HCT116 (cell line): ENCODE results near the gene DIAPH3. TPM values are rescaled to one million over a fixed set of nuclear protein-coding genes. Genes with fewer than 3 reads are reported as not detected.

Experiments
- ATAC-seq: fragments of 200-7000 bp; cut with Tn5 transposase; 2 replicates; pipeline ENCODE4 v1.9.1; 2020; ENCODE audit warnings: mild to moderate bottlenecking, moderate library complexity
- BruUV-seq: library from RNA; stranded (reverse); fragments of 400-500 nt; replicated peaks from 2 replicates; lab custom pipeline; 2021; lab: Mats Ljungman, UMichigan
- CTCF ChIA-PET: fragments of 300-600 bp; sonication (Branson Sonifier 250); formaldehyde crosslinking; loops from one replicate; lab custom pipeline; 2021; ENCODE audit warnings: antibody characterized with exemption; lab: Charles Lee
- POLR2A ChIA-PET: fragments of 300-600, 350-600 bp; sonication (Branson Sonifier 250); formaldehyde crosslinking; loops from one replicate; lab custom pipeline; 2021; ENCODE audit warnings: antibody characterized with exemption; lab: Charles Lee
- RAD21 ChIA-PET, 2 experiments: fragments of 300-600 bp; sonication (Branson Sonifier 250); formaldehyde crosslinking; loops; one replicate each; lab custom pipeline; 2023; ENCODE audit warnings: low total read pairs in 2 of 2; ENCODE audit not compliant: uncharacterized antibody in 2 of 2, unreplicated experiment in 2 of 2, low non-redundant PET in 1 of 2; lab: Charles Lee
- DNase-seq: peaks from one replicate; pipeline ENCODE4 v3.0.0-alpha.2; 2010; ENCODE audit warnings: low read depth, low spot score
- H2AFZ ChIP-seq: fragments of 200-600 bp; shearing (Covaris generic), sonication (generic); 2 replicates; pipeline ENCODE4 v1.6.1; 2017; ENCODE audit warnings: low read depth, mixed run types, mixed read lengths, antibody characterized with exemption, low read length; ENCODE audit not compliant: poor library complexity, severe bottlenecking
- H3K27ac ChIP-seq: 2 replicates; pipeline ENCODE4 v1.5.1; 2012; ENCODE audit warnings: low read depth, low read length
- H3K27me3 ChIP-seq: fragments of 200-600 bp; sonication (generic); 2 replicates; pipeline ENCODE4 v1.6.1; 2016; ENCODE audit warnings: mixed run types, low read length, mixed read lengths; ENCODE audit not compliant: insufficient read depth
- H3K36me3 ChIP-seq, 2 experiments: fragments of 200-500 bp in 1 of 2; fragments of 200-600 bp in 1 of 2; sonication (Bioruptor generic) in 1 of 2; sonication (generic) in 1 of 2; 2 replicates each; pipeline versions ENCODE4 v1.5.1 to v1.6.1; 2014 to 2016; ENCODE audit warnings: low read length in 2 of 2, inconsistent platforms in 1 of 2, mixed read lengths in 1 of 2, mixed run types in 1 of 2; ENCODE audit not compliant: insufficient read depth in 2 of 2, control insufficient read depth in 1 of 2
- H3K4me1 ChIP-seq, 2 experiments: fragments of 200-600 bp in 1 of 2; sonication (generic) in 1 of 2; 2 replicates each; pipeline versions ENCODE4 v1.5.1 to v1.6.1; 2012 to 2017; ENCODE audit warnings: low read length in 2 of 2, inconsistent platforms in 1 of 2, mild to moderate bottlenecking in 1 of 2, mixed read lengths in 1 of 2, mixed run types in 1 of 2, moderate library complexity in 1 of 2; ENCODE audit not compliant: insufficient read depth in 2 of 2, control insufficient read depth in 1 of 2
- H3K4me2 ChIP-seq: fragments of 200-600 bp; sonication (generic); 2 replicates; pipeline ENCODE4 v1.6.1; 2017; ENCODE audit warnings: mixed run types, low read length, mixed read lengths
- H3K4me3 ChIP-seq, 2 experiments: fragments of 200-600 bp in 1 of 2; sonication (generic) in 1 of 2; replicated peaks in 1 of 2; 2 replicates each; pipeline ENCODE4 v1.5.1; 2011 to 2016; ENCODE audit warnings: low read length in 2 of 2, control low read depth in 1 of 2, low read depth in 1 of 2, mild to moderate bottlenecking in 1 of 2, mixed read lengths in 1 of 2, mixed run types in 1 of 2
- H3K79me2 ChIP-seq: fragments of 200-600 bp; sonication (generic); 2 replicates; pipeline ENCODE4 v1.6.1; 2017; ENCODE audit warnings: mild to moderate bottlenecking, mixed run types, low read length, moderate library complexity, mixed read lengths; ENCODE audit not compliant: insufficient read depth
- H3K9ac ChIP-seq: fragments of 200-600 bp; sonication (generic); 2 replicates; pipeline ENCODE4 v1.6.1; 2016; ENCODE audit warnings: low read length, mixed read lengths
- H3K9me2 ChIP-seq: fragments of 200-600 bp; sonication (generic), shearing (Covaris generic); 2 replicates; pipeline ENCODE4 v1.6.1; 2017; ENCODE audit warnings: mixed run types, mild to moderate bottlenecking, moderate library complexity; ENCODE audit not compliant: insufficient read depth
- H3K9me3 ChIP-seq, 2 experiments: fragments of 200-500 bp in 1 of 2; fragments of 200-600 bp in 1 of 2; sonication (Bioruptor generic) in 1 of 2; sonication (generic) in 1 of 2; 2 replicates each; pipeline ENCODE4 v1.6.1; 2014 to 2017; ENCODE audit warnings: low read length in 2 of 2, mixed read lengths in 2 of 2, inconsistent platforms in 1 of 2, low read depth in 1 of 2, mild to moderate bottlenecking in 1 of 2, mixed run types in 1 of 2, moderate library complexity in 1 of 2; ENCODE audit not compliant: control insufficient read depth in 1 of 2, insufficient read depth in 1 of 2
- H4K20me1 ChIP-seq: fragments of 200-600 bp; sonication (generic), shearing (Covaris generic); 2 replicates; pipeline ENCODE4 v1.6.1; 2017; ENCODE audit warnings: mixed run types, mild to moderate bottlenecking, moderate library complexity; ENCODE audit not compliant: insufficient read depth
- ATF3 ChIP-seq: IDR thresholded peaks from 2 replicates; pipeline ENCODE4 v1.6.1; 2012
- CEBPB ChIP-seq: IDR thresholded peaks from 2 replicates; pipeline ENCODE4 v1.6.1; 2012; ENCODE audit warnings: low read depth
- ELF1 ChIP-seq: IDR thresholded peaks from 2 replicates; pipeline ENCODE4 v1.6.1; 2012; ENCODE audit warnings: low read depth, borderline replicate concordance
- EZH2 ChIP-seq: fragments of 200-600 bp; sonication (generic); IDR thresholded peaks from 2 replicates; pipeline ENCODE4 v1.6.1; 2017; ENCODE audit warnings: antibody characterized with exemption, mixed run types
- EZH2phosphoT487 ChIP-seq: fragments of 200-600 bp; IDR thresholded peaks from 2 replicates; pipeline ENCODE4 v1.6.1; 2018; ENCODE audit warnings: antibody characterized with exemption, borderline replicate concordance
- POLR2A ChIP-seq: IDR thresholded peaks from 2 replicates; pipeline ENCODE4 v1.7.0; 2011; ENCODE audit warnings: borderline replicate concordance; ENCODE audit not compliant: insufficient read depth, insufficient read length; ENCODE audit errors: extremely low read depth
- POLR2AphosphoS5 ChIP-seq: IDR thresholded peaks from 2 replicates; pipeline ENCODE4 v1.6.1; 2011; ENCODE audit warnings: mild to moderate bottlenecking, low read depth, low read length, moderate library complexity
- SP1 ChIP-seq: IDR thresholded peaks from 2 replicates; pipeline ENCODE4 v1.6.1; 2012; ENCODE audit warnings: low read depth
- SRF ChIP-seq: IDR thresholded peaks from 2 replicates; pipeline ENCODE4 v1.6.1; 2012; ENCODE audit warnings: low read depth
- intact Hi-C: fragments of 100-400 bp; cut with micrococcal nuclease; formaldehyde crosslinking; loops from 2 replicates; pipeline ENCODE4 v1.10.0; 2022
- total RNA-seq: library from RNA; stranded (reverse); gene quantifications from one replicate; pipeline ENCODE4 v1.2.1, GENCODE V29; 2021; ENCODE audit not compliant: unreplicated experiment
- TF ChIP-seq, protein P1 (sequence below), 3 experiments: fragments of 200-600 bp in 1 of 3; sonication (generic) in 1 of 3; IDR thresholded peaks in 2 of 3; conservative IDR thresholded peaks in 1 of 3; 2 replicates each; pipeline ENCODE4 v1.5.1; 2012 to 2017; ENCODE audit warnings: low read depth in 2 of 3, low read length in 2 of 3, antibody characterized with exemption in 1 of 3, borderline replicate concordance in 1 of 3, control low read depth in 1 of 3, mild to moderate bottlenecking in 1 of 3, mixed read lengths in 1 of 3, mixed run types in 1 of 3, moderate library complexity in 1 of 3; ENCODE audit not compliant: insufficient read depth in 1 of 3
- TF ChIP-seq, protein P2 (sequence below): IDR thresholded peaks from 2 replicates; pipeline ENCODE4 v1.6.1; 2011; ENCODE audit warnings: mild to moderate bottlenecking, low read length, moderate library complexity; ENCODE audit not compliant: insufficient replicate concordance; ENCODE audit errors: extremely low read depth
- TF ChIP-seq, protein P3 (sequence below): IDR thresholded peaks from 2 replicates; pipeline ENCODE4 v1.6.1; 2012

DIAPH3 gene
- total RNA-seq, 1 experiment from 2014 or later: 22.8 TPM

DNA sequence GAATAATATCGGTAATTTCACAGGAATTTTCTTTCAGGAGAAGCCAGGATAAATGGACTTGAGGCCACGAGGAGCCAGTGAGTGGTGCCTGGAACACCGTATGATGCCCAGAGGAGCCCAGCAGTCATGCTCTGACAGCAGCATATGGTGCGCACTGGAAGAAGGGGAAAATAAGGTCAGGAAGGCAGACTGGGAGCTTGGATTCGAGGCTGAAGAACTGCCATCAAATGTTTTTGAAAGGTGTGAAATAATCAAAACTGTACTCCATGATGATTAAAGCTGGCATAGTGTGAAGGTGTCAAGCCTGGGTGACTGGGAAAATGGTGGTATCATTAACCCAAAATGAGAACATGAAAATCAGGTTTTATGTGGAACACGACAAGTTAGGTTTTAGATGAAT is 374.2 kb downstream of the DIAPH3 start:
- no peak overlapping the region for H3K4me2 ChIP-seq
- CTCF ChIA-PET: no interaction called here
- RAD21 ChIA-PET: no interaction called here

DNA sequence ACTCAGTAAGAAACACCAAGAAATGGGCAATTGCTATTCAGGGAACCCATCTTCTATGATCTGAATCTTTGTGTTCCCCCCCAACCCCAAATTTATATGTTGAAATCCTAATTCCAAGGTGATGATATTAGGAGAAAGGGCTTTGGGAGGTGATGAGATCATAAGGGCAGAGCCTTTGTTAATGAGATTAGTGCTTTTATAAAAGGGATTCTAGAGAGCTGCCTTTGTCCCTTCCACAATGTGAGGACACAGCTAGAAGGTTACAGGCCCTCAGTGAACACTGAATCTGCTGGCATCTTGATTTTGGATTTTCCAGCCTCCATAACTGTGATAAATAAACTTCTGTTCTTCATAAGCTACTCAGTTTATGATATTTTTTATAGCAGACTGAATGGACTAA is 376.0 kb downstream of the DIAPH3 start:
- RAD21 ChIA-PET: no interaction called here
- TF ChIP-seq SP1 (no peak), CEBPB (no peak), ELF1 (no peak), POLR2AphosphoS5 (no peak), EZH2phosphoT487 (no peak), POLR2A (no peak), EZH2 (no peak), SRF (no peak), ATF3 (no peak)
- TF ChIP-seq, protein P1, sequence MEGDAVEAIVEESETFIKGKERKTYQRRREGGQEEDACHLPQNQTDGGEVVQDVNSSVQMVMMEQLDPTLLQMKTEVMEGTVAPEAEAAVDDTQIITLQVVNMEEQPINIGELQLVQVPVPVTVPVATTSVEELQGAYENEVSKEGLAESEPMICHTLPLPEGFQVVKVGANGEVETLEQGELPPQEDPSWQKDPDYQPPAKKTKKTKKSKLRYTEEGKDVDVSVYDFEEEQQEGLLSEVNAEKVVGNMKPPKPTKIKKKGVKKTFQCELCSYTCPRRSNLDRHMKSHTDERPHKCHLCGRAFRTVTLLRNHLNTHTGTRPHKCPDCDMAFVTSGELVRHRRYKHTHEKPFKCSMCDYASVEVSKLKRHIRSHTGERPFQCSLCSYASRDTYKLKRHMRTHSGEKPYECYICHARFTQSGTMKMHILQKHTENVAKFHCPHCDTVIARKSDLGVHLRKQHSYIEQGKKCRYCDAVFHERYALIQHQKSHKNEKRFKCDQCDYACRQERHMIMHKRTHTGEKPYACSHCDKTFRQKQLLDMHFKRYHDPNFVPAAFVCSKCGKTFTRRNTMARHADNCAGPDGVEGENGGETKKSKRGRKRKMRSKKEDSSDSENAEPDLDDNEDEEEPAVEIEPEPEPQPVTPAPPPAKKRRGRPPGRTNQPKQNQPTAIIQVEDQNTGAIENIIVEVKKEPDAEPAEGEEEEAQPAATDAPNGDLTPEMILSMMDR (IDR thresholded peaks at IDR 0.05 in 2 of 3, conservative IDR thresholded peaks at IDR 0.05 in 1 of 3; ENCODE audit: borderline replicate concordance in 1 of 3, insufficient read depth in 1 of 3, low read depth in 2 of 3, low read length in 2 of 3): no peak
- TF ChIP-seq, protein P2, sequence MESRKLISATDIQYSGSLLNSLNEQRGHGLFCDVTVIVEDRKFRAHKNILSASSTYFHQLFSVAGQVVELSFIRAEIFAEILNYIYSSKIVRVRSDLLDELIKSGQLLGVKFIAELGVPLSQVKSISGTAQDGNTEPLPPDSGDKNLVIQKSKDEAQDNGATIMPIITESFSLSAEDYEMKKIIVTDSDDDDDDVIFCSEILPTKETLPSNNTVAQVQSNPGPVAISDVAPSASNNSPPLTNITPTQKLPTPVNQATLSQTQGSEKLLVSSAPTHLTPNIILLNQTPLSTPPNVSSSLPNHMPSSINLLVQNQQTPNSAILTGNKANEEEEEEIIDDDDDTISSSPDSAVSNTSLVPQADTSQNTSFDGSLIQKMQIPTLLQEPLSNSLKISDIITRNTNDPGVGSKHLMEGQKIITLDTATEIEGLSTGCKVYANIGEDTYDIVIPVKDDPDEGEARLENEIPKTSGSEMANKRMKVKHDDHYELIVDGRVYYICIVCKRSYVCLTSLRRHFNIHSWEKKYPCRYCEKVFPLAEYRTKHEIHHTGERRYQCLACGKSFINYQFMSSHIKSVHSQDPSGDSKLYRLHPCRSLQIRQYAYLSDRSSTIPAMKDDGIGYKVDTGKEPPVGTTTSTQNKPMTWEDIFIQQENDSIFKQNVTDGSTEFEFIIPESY: no peak

More for the DNA sequence above, 374.2 kb downstream of the DIAPH3 start:
- H3K27me3 ChIP-seq: no peaks in the 10 kb centered on the region
- H3K9me3 ChIP-seq: no peaks in the 10 kb centered on the region
- ATAC-seq: no peak
- H2AFZ ChIP-seq: no peak overlapping the region
- no peaks in the 10 kb centered on the region for H4K20me1 ChIP-seq
- DNase-seq: no peak
- TF ChIP-seq, protein P2: no peak
- TF ChIP-seq POLR2AphosphoS5 (no peak), SP1 (no peak)
- TF ChIP-seq, protein P3, sequence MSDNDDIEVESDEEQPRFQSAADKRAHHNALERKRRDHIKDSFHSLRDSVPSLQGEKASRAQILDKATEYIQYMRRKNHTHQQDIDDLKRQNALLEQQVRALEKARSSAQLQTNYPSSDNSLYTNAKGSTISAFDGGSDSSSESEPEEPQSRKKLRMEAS: no peak
- no peaks in the 10 kb centered on the region for H3K36me3 ChIP-seq
- intact Hi-C loops: no loop called here
- no peak overlapping the region for H3K4me3 ChIP-seq
- H3K79me2 ChIP-seq: no peaks in the 10 kb centered on the region
- H3K9me2 ChIP-seq: no peaks in the 10 kb centered on the region
- POLR2A ChIA-PET: no interaction called here
- no TSS peak for BruUV-seq
- H3K27ac ChIP-seq: no peak overlapping the region
- no peak overlapping the region for H3K9ac ChIP-seq
- H3K4me1 ChIP-seq: no peaks in the 10 kb centered on the region

More for the DNA sequence above, 376.0 kb downstream of the DIAPH3 start:
- no TSS peak for BruUV-seq
- ATAC-seq (no peak), DNase-seq (no peak)
- no peak overlapping the region for H3K9ac ChIP-seq
- no peaks in the 10 kb centered on the region for H3K36me3 ChIP-seq
- no peak overlapping the region for H3K4me2 ChIP-seq
- no peaks in the 10 kb centered on the region for H3K9me2 ChIP-seq
- ChIA-PET CTCF (no interaction called here), POLR2A (no interaction called here)
- no peak overlapping the region for H3K27ac ChIP-seq
- H3K4me1 ChIP-seq: no peaks in the 10 kb centered on the region
- no peak overlapping the region for H3K4me3 ChIP-seq
- no peak overlapping the region for H2AFZ ChIP-seq
- intact Hi-C loops: no loop called here
- H3K9me3 ChIP-seq: no peaks in the 10 kb centered on the region
- no peaks in the 10 kb centered on the region for H3K27me3 ChIP-seq
- no peaks in the 10 kb centered on the region for H3K79me2 ChIP-seq
- H4K20me1 ChIP-seq: no peaks in the 10 kb centered on the region
